HepG2 (cell line): ENCODE results near the gene SUN1. TPM values are rescaled to one million over a fixed set of nuclear protein-coding genes. Genes with fewer than 3 reads are reported as not detected.

ENCODE experiments used
- ATAC-seq: fragments of 200-7000 bp; cut with Tn5 transposase; 3 replicates; pipeline ENCODE4 v1.9.1; 2020; ENCODE audit warnings: mild to moderate bottlenecking, moderate library complexity
- BruUV-seq: library from RNA; stranded (reverse); fragments of 400-500 nt; replicated peaks from 2 replicates; lab custom pipeline; 2021; lab: Mats Ljungman, UMichigan
- CTCF ChIA-PET: fragments of 300-600 bp; formaldehyde crosslinking; extraction: SDS; loops from one replicate; lab custom pipeline; 2021; ENCODE audit warnings: low total read pairs, inconsistent platforms, low intra/inter-chr PET ratio; lab: Yijun Ruan, JAX
- POLR2A ChIA-PET: fragments of 350-600 bp; sonication (Branson Sonifier 250); formaldehyde crosslinking; loops from one replicate; lab custom pipeline; 2020; ENCODE audit warnings: antibody characterized with exemption, inconsistent platforms; lab: Yijun Ruan, JAX
- DNase-seq: peaks from one replicate; pipeline ENCODE4 v3.0.0-alpha.2; 2015; ENCODE audit warnings: low spot score
- FAIRE-seq: peaks from 3 replicates; lab custom pipeline; 2011; peaks lifted over from hg19 to GRCh38; lab: Jason Lieb, UNC
- H2AFZ ChIP-seq: one replicate; pipeline ENCODE4 v1.6.1; 2011; ENCODE audit warnings: low read length, inconsistent platforms
- H3K27ac ChIP-seq: fragments of 300-600 bp; 3 replicates; pipeline ENCODE4 v1.8.0; 2011; ENCODE audit warnings: mixed run types, mild to moderate bottlenecking, mixed read lengths, low read length, inconsistent platforms; ENCODE audit not compliant: insufficient read depth; ENCODE audit errors: extremely low read length
- H3K27me3 ChIP-seq, 2 experiments: fragments of 200-600 bp in 1 of 2; 2 replicates in 1 of 2; 3 replicates in 1 of 2; pipeline versions ENCODE4 v1.6.0 to v1.8.0; 2011; ENCODE audit warnings: low read length in 2 of 2, mild to moderate bottlenecking in 2 of 2, moderate library complexity in 2 of 2, inconsistent platforms in 1 of 2; ENCODE audit not compliant: insufficient read depth in 2 of 2, control insufficient read depth in 1 of 2
- H3K36me3 ChIP-seq, 2 experiments: fragments of 200-600 bp in 1 of 2; replicated peaks in 1 of 2; 2 replicates in 1 of 2; 3 replicates in 1 of 2; pipeline versions ENCODE4 v1.5.1 to v1.8.0; 2011; ENCODE audit warnings: low read length in 2 of 2, inconsistent platforms in 1 of 2; ENCODE audit not compliant: insufficient read depth in 2 of 2, control insufficient read depth in 1 of 2
- H3K4me1 ChIP-seq: 2 replicates; pipeline ENCODE4 v1.5.1; 2012; ENCODE audit warnings: low read length, inconsistent platforms; ENCODE audit not compliant: insufficient read depth
- H3K4me2 ChIP-seq: 2 replicates; pipeline ENCODE4 v1.6.0; 2011; ENCODE audit warnings: low read depth, low read length, inconsistent platforms
- H3K4me3 ChIP-seq, 3 experiments: fragments of 200-600 bp in 1 of 3; sonication (generic), shearing (Covaris generic) in 1 of 3; replicated peaks in 1 of 3; 2 replicates each; pipeline ENCODE4 v1.5.1; 2011 to 2016; ENCODE audit warnings: low read length in 3 of 3, inconsistent platforms in 2 of 3, low read depth in 2 of 3, mild to moderate bottlenecking in 2 of 3, control low read depth in 1 of 3, mixed read lengths in 1 of 3; ENCODE audit not compliant: insufficient read depth in 1 of 3
- H3K79me2 ChIP-seq: one replicate; pipeline ENCODE4 v1.6.1; 2011; ENCODE audit warnings: low read length, inconsistent platforms; ENCODE audit not compliant: insufficient read depth
- H3K9ac ChIP-seq: 2 replicates; pipeline ENCODE4 v1.6.0; 2011; ENCODE audit warnings: mild to moderate bottlenecking, low read depth, low read length, inconsistent platforms; ENCODE audit not compliant: insufficient read depth
- H3K9me3 ChIP-seq: 2 replicates; pipeline ENCODE4 v1.5.1; 2012; ENCODE audit warnings: mild to moderate bottlenecking, low read length
- H4K20me1 ChIP-seq: 2 replicates; pipeline ENCODE4 v1.6.0; 2011; ENCODE audit warnings: inconsistent platforms, mild to moderate bottlenecking, low read length, moderate library complexity; ENCODE audit not compliant: insufficient read depth
- AGO2 ChIP-seq: fragments of 200-400 bp; formaldehyde crosslinking; optimal IDR thresholded peaks from 2 replicates; pipeline ENCODE3; 2017; ENCODE audit warnings: mild to moderate bottlenecking, low read depth, low read length, moderate library complexity
- POLR2G ChIP-seq: fragments of 200-400 bp; formaldehyde crosslinking; IDR thresholded peaks from 2 replicates; pipeline ENCODE4 v1.6.1; 2018; ENCODE audit warnings: mild to moderate bottlenecking, low read depth, low read length, moderate library complexity
- SMARCC2 ChIP-seq: fragments of 450-650 bp; IDR thresholded peaks from 2 replicates; pipeline ENCODE4 v1.6.1; 2017; ENCODE audit warnings: antibody characterized with exemption, mild to moderate bottlenecking
- ZNF546 ChIP-seq: sonication (generic); formaldehyde crosslinking; conservative IDR thresholded peaks from 2 replicates; pipeline ENCODE4 v1.8.1; 2023; ENCODE audit warnings: mild to moderate bottlenecking, missing genetic modification reagents
- ZNF597 ChIP-seq: sonication (generic); formaldehyde crosslinking; IDR thresholded peaks from 2 replicates; pipeline ENCODE4 v1.5.0; 2020; ENCODE audit warnings: missing genetic modification reagents
- WGBS: methylation state at CpG from one replicate; pipeline ENCODE4 v1.1.6; 2017; ENCODE audit warnings: low lambda C conversion rate; 5-methylcytosine and 5-hydroxymethylcytosine counted together
- in situ Hi-C: cut with HindIII; loops from 2 replicates; pipeline ENCODE4 v1.10.0; 2017; ENCODE audit warnings: low pct_unique_long_range_greater_than_20kb; ENCODE audit not compliant: extremely low pct_ligation_motif_present
- intact Hi-C: fragments of 100-400 bp; cut with micrococcal nuclease; formaldehyde crosslinking; loops from one replicate; pipeline ENCODE4 v1.10.0; 2022; ENCODE audit not compliant: unreplicated experiment
- polyA plus RNA-seq, 8 experiments: library from polyadenylated mRNA; depleted of rRNA in 3 of 8; stranded (reverse) in 7 of 8; unstranded in 1 of 8; fragments of >200 nt; fragmentation: Illumina TruSeq in 4 of 8; extraction: Trizol in 4 of 8; gene quantifications; 2 replicates each; pipeline versions ENCODE4 v1.2.1 to v1.2.3, GENCODE V29; 2011 to 2016; ENCODE audit warnings: low read depth in 4 of 8, missing spikeins in 1 of 8, mixed read lengths in 1 of 8; ENCODE audit not compliant: insufficient read depth in 1 of 8
- total RNA-seq, 5 experiments: library from RNA; depleted of rRNA; stranded (reverse); fragments of >200 nt; fragmentation: Illumina TruSeq; extraction: Trizol; gene quantifications; 2 replicates each; pipeline ENCODE4 v1.2.3, GENCODE V29; 2016; ENCODE audit warnings: low read depth in 1 of 5
- TF ChIP-seq, protein P1 (sequence below), 2 experiments: IDR thresholded peaks; 2 replicates each; pipeline ENCODE4 v1.6.1; 2011 to 2012; ENCODE audit warnings: low read length in 2 of 2, borderline replicate concordance in 1 of 2, low read depth in 1 of 2, mild to moderate bottlenecking in 1 of 2, moderate library complexity in 1 of 2

SUN1 gene
- total and polyA plus RNA-seq, 2 of the 13 experiments (the other 11 are each of a cell fraction or from before 2014, with no cell fraction given), result 47.0 to 126 TPM

GRCh38 chr7:896346-897075 lies 64.2 kb downstream of the SUN1 start (continued):
- TF ChIP-seq, protein P1, sequence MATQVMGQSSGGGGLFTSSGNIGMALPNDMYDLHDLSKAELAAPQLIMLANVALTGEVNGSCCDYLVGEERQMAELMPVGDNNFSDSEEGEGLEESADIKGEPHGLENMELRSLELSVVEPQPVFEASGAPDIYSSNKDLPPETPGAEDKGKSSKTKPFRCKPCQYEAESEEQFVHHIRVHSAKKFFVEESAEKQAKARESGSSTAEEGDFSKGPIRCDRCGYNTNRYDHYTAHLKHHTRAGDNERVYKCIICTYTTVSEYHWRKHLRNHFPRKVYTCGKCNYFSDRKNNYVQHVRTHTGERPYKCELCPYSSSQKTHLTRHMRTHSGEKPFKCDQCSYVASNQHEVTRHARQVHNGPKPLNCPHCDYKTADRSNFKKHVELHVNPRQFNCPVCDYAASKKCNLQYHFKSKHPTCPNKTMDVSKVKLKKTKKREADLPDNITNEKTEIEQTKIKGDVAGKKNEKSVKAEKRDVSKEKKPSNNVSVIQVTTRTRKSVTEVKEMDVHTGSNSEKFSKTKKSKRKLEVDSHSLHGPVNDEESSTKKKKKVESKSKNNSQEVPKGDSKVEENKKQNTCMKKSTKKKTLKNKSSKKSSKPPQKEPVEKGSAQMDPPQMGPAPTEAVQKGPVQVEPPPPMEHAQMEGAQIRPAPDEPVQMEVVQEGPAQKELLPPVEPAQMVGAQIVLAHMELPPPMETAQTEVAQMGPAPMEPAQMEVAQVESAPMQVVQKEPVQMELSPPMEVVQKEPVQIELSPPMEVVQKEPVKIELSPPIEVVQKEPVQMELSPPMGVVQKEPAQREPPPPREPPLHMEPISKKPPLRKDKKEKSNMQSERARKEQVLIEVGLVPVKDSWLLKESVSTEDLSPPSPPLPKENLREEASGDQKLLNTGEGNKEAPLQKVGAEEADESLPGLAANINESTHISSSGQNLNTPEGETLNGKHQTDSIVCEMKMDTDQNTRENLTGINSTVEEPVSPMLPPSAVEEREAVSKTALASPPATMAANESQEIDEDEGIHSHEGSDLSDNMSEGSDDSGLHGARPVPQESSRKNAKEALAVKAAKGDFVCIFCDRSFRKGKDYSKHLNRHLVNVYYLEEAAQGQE (IDR thresholded peaks at IDR 0.05; ENCODE audit: borderline replicate concordance in 1 of 2, low read depth in 1 of 2, low read length in 2 of 2), result peak; percentile 8 to 50; a peak in 3 of 4 replicates
- TF ChIP-seq ZNF546 (CRISPR knock-in tag) (no peak), SMARCC2 (no peak)

DNA sequence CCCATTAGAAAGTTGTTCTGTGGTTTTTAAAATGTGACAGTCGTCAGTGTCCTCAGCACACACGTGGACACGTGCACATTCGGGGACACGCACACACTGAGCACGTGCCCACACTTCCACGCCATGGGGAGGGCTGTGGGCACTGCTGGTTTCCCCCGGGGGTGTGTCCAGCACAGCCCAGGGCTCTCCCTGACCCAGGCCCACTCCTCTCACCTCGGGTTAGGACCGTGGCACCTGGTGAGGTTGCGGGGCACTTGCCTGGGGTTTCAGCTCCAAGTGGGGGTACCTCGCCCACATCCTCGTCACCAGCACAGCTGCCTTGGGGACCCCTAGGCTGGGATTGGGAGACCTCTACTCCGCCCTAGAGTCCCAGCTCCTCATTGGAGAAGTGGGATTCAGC lies 64.8 kb downstream of the SUN1 start:
- Histone ChIP-seq H3K4me1 (peaks cover 14% of the 10 kb centered on the region), H3K36me3 (peaks cover 22 to 46% of the 10 kb centered on the region in 2 experiments), H3K9ac (no peak overlapping the region), H4K20me1 (no peaks in the 10 kb centered on the region), H3K9me3 (no peaks in the 10 kb centered on the region), H3K4me3 (no peak overlapping the region), H3K27me3 (no peaks in the 10 kb centered on the region), H3K4me2 (no peak overlapping the region), H2AFZ (no peak overlapping the region), H3K79me2 (no peaks in the 10 kb centered on the region), H3K27ac (no peak overlapping the region)
- no peak for FAIRE-seq
- CTCF ChIA-PET, result no interaction called here
- DNase-seq, result no peak
- ATAC-seq, result no peak
- POLR2A ChIA-PET, result interaction anchor here (1.0 to 1.7 kb wide), 2 partner anchors 60 to 80 kb away, joined by 3 to 4 read pairs; no protein-coding TSS in a partner anchor
- intact Hi-C loops, result no loop called here
- in situ Hi-C loops, result no loop called here
- WGBS, result 100% methylated on average over 3 of the region's 14 CpGs
- TF ChIP-seq AGO2 (peak; percentile 75), POLR2G (0 out of 2 replicates have a peak, but pooled peaks have one; percentile 9), ZNF597 (CRISPR knock-in tag) (no peak)
- BruUV-seq, result no TSS peak
